WI38 (cell line): Measurements from ENCODE around the gene PFKFB4.

ENCODE experiments used
- H3K4me3 ChIP-seq: 2 replicates; pipeline ENCODE4 v1.5.1; 2011; ENCODE audit warnings: low read depth, mild to moderate bottlenecking, control low read depth, low read length
- CTCF ChIP-seq: IDR thresholded peaks from 2 replicates; pipeline ENCODE4 v1.5.1; 2012; ENCODE audit warnings: low read depth, mild to moderate bottlenecking, control low read depth, low read length

PFKFB4 gene

GRCh38 chr3:48581621-48582481, 25.2 kb upstream of the PFKFB4 start:
- no peak for TF ChIP-seq CTCF
- H3K4me3 ChIP-seq: no peak overlapping the region

- no peak overlapping the region for H3K4me3 ChIP-seq
- no peak for TF ChIP-seq CTCF
Measured at GRCh38 chr3:48576647-48577046, 20.0 kb upstream of the PFKFB4 start.

- no peak for TF ChIP-seq CTCF
- H3K4me3 ChIP-seq: no peak overlapping the region
Measured at GRCh38 chr3:48575366-48575765, 18.8 kb upstream of the PFKFB4 start.

- no peak overlapping the region for H3K4me3 ChIP-seq
- TF ChIP-seq CTCF: no peak
Measured at GRCh38 chr3:48573973-48574585, 17.5 kb upstream of the PFKFB4 start.

- H3K4me3 ChIP-seq: no peak overlapping the region
- TF ChIP-seq CTCF: no peak
Measured at GRCh38 chr3:48572517-48572916, 15.9 kb upstream of the PFKFB4 start.

GRCh38 chr3:48571938-48572337, 15.3 kb upstream of the PFKFB4 start:
- TF ChIP-seq CTCF: no peak
- no peak overlapping the region for H3K4me3 ChIP-seq

- no peak for TF ChIP-seq CTCF
- H3K4me3 ChIP-seq: no peak overlapping the region
Measured at GRCh38 chr3:48569808-48570450, 13.3 kb upstream of the PFKFB4 start.
